Suppressor macrophage (primary cell): ENCODE results near the gene HELZ2.

ENCODE experiments used
- DNase-seq, 4 experiments: peaks; one replicate each; pipeline ENCODE4 v3.0.0-alpha.2; 2020 to 2022

The HELZ2 gene

DNA sequence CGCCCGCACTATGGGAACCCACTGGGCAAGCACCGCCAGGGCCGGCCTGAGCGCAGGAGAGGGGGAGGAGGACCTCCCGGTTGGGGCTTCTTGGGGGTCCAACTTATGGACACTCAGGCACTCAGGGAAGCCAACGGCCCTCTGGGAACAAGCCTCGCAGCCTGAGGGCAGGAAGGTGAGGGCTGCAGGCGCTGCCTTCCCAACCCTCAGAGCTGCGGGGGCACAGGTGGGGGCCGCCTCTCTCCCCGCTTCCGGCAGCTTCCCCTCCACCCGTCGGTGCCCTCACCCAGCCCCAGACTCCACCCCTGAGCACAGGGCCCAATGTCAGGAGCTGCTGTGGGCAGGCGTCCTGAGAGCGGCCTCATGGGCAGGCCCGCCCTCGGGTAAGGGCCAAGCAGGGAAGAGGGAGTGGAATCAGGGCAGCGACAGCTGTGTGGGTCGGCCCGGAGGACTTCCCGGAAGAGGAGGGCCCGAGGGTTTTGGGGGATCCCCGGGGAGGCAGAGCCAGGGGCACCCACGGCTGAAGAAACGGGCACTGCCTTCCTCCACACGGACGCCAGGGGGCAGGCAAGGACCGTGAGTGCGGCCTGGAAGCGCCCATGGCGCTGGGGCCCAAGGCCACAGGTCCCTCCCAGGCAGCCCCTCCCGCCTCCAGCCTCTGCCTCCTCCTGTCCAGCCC is 36.4 kb downstream of the HELZ2 start:
- peak; percentile 99 for DNase-seq

- DNase-seq = peak; percentile 77 to 93 (median 89)
Measured at GRCh38 chr20:63536997-63537524, 37.0 kb downstream of the HELZ2 start, which contains the start of gene PTK6. PTK6 (minus strand) TSS chr20:63537376; CDS start chr20:63537314, 62 bp downstream.

DNA sequence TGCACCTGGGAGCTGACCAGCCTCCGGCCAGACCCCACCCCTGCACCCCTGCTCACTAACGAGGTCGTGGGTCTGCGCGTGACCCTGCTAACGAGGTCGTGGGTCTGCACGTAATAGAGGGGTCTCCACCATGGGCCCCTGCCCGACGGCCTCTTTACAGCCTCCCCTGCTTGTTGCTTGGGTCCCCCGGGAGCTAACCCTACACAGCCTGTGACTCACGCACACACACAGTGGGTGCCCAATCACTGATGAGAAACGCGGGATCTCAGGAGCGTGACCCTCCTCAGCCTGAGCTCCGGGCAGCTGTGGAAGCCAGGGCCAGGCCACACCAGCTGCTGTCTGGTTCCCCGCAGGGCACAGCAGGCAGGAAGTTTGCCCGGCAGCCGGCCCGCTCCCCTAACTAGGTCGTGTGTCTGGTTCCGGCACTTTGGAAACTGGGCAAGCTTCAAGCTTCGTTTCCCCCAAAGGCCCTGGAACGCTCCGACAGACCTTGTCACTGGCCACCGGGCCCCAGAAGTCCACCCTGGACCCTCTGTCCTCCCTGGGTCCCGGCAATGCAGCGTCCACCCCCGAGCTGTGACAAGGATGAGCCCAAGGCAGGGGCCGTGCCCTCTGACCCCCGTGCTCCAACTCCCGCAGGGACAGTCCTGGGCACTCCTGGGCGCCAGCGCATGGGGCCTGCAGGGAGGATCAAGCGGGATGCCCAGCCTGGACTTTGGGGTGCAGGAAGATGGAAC is 37.6 kb downstream of the HELZ2 start:
- DNase-seq = peak in 3 of 4 experiments; percentile 19 to 30 (median 22)

DNA sequence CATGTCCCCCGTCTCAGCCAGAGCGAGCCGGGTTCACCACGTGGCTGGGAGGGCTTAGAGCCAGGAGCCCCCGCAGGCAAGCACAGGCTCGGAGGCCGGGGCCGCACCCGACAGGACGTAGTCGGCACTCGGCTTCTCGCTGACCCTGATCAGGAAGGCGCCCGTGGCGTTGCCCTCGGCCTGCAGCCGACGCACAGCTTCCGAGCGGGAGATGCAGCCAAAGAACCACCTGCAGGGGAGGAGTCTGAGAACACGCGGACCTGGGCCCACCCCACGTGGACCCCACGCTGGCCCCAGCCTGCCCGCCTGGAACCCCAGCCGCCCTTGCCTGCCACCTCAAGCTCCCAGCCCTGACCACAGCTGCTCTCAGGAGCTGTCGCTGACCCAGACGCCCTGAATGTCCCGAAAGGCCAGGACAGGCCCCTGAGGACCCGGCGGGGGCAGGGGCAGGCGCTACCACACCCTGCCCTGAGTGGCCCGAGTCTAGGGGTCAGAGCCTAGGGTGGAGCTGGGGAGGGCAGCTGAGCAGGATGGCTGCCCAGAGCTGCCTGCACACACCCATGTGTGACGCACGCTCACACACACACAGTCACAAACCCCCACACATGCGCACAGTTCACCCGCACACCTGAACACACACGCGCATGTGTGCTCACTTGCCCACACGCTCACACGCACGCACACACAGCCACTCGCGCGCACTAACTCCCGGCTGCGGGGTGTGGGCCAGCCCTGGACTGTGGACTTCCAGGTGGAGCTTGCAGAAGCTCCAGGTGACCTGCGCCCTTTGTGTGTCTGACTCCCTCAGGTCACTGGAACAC is 39.0 kb downstream of the HELZ2 start:
- peak in 1 of 4 experiments; percentile 14 for DNase-seq

DNA sequence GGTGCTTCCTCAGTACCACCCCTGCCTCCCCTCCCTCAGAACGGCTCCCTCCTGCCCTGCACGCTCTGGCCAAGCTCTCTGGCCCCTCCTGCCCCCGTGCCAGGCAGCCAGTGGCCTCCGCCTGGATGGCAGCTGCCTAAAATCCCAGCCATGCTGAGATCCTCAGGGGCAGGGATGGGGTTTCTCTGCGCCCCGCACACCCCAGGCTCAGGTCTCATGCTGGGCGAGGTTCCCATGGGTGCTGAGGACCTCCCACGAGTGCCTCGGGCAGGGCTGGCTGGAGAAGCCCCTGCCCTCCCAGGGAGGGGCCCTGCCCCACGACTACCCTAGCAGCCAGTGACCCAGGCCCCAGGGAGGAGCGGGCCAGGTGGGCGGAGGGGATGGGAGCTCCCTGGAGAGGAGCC is 39.6 kb downstream of the HELZ2 start:
- DNase-seq = no peak

DNA sequence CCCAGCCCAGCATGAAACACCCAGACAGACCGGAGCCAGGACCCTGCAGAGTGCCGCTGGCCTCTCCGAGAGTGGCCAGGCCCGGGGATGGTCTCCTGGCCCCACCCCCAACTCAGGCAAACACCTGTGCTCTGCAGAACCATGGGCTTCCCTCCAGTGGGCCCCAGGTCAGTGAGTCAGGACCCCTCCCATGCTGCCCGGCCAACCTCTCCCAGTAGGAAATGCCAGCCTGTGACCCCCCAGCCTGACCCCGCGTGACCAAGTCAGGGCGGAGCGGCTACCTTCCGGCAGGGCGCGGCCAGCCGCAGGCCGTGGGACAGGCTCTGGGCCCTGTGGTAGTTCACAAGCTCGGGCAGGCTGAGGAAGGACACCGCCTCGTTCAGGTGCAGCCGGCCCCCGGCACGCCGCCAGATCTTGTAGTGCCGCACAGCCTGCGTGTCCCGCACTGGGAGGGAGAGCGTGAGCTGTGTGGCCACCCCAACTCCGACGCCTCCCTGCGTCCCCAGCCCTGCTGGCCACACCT is 40.1 kb downstream of the HELZ2 start:
- DNase-seq = no peak

GRCh38 chr20:63533388-63533787 is 40.7 kb downstream of the HELZ2 start:
- DNase-seq = no peak

DNA sequence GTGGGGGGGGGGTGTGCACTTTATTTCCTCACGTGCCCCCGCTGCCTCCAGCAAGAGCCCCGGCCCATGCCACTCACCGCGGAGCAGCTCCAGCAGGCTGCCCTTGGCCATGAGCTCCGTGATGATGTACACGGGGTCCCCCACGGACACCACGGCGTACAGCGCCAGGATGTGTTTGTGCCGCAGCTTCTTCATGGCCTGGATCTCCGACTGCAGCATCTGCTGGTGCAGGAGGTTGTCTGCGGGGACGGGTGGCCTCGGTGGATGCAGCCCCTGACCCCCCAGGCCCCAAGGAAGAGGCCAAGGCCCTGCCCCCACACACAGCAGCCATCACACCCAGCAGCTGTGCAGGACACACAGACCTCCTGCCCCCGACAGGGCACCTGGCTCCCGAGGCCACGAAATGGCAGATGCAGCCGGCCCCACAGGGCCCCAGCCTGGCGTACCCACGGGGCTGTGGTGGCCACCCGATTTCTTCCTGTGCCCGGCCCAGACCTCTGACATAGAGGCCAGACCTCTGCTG is 41.5 kb downstream of the HELZ2 start:
- no peak for DNase-seq

GRCh38 chr20:63531686-63532448 is 42.2 kb downstream of the HELZ2 start:
- no peak for DNase-seq

- no peak for DNase-seq
Measured at GRCh38 chr20:63530788-63531160, 43.3 kb downstream of the HELZ2 start.

DNA sequence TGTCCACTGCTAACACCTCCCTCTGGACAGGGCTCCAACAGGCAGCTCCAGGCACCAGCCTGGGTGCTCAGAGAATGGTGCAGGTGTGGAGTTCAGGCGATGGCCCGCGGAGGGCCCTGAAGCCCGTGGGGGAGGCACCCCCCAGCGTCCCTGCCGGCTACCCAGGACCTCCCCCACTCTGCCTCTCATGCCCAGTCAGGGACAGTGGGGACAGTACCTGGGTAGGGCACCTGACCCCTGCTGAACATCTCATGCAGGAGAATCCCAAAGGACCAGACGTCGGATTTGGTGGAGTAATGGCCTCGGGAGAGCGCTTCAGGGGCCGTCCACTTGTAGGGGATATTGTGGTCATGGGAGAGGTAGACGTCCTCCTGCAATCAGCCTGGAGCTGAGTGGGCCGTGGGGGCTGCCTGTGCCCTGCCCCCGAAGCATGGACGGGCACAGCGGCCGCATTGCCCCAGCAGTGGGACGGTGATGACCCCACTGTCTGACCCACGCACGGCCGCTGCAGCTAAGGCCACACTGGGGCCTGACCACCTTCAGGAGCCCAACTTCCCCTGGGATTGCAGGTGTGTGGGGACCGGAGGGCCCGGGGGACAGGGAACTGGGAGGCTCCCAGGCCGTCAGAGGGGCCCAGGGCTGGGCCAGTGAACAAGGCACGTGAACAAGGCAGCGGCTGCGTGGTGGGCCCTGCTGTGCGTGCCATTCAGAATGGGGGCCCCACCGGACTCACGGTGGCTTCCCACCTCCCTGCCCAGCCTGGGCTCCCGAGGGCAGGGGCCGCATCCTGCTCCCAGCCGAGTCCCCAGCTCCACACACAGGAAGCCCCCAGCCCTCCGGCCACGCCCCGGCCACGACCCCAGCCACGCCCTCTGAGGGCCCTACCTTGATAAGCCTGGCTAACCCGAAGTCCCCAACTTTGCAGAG is 43.9 kb downstream of the HELZ2 start:
- no peak for DNase-seq

GRCh38 chr20:63529180-63529860 is 44.7 kb downstream of the HELZ2 start:
- no peak for DNase-seq

GRCh38 chr20:63527184-63527583 is 46.9 kb downstream of the HELZ2 start:
- DNase-seq = no peak

DNA sequence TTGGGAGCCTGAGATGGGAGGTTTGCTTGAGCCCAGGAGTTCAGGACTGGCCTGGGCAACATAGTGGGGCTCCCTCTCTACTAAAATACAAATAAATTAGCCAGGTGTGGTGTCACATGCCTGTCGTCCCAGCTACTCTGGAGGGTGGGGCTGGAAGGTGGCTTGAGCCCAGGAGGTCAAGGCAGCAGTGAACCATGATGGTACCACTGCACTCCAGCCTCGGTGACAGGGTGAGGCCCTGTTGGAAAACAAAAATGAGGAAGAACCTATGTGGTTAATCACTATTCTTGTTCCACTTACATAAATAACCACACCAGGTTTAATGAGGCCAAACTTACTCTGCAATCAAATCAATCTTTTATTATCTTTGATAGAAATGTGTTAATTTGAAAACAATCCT is 48.1 kb downstream of the HELZ2 start:
- DNase-seq = peak in 1 of 4 experiments; percentile 20

DNA sequence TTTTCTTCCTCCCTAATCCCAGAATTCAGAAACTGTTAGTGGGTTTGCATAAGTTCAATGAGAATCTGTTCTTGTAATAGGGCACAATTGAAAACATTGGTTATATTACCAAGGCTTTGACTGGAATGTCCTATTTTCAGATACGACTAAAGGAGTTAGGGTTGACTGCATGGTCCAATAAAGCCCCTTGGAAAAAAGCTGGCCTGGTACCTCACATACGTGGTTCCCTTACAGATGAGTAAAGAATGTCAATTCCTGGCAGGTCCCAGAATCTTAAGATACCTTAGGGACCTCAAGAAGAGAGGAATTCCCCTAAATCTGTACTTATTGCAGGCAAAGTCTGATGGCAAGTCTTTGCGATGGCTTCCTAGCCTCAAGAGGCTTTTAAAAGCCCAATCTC is 48.9 kb downstream of the HELZ2 start:
- DNase-seq = no peak
